Uterus (tissue), 4 donors: Measurements from ENCODE around the gene SSH2. TPM values are rescaled to one million over a fixed set of nuclear protein-coding genes. Genes with fewer than 3 reads are reported as not detected.
A peak's percentile ranks its signal among the peaks of the same experiment; 100 is the strongest.

Source experiments
- DNase-seq, 2 donors: peaks; one replicate each; pipeline ENCODE4 v3.0.0-alpha.2; 2019 to 2020
- H3K27ac ChIP-seq, 2 donors: fragments of 200-600 bp; sonication (generic); 1 replicate in 1 of 2; 2 replicates in 1 of 2; pipeline ENCODE4 v1.5.1; 2016 to 2018
- H3K27me3 ChIP-seq, 2 donors: fragments of 200-600 bp; sonication (generic); one replicate each; pipeline ENCODE4 v1.5.1; 2018 to 2019; ENCODE audit warnings: control low read depth in 1 of 2
- H3K36me3 ChIP-seq, 2 donors: fragments of 200-600 bp; sonication (generic); one replicate each; pipeline ENCODE4 v1.5.1; 2019; ENCODE audit warnings: control low read depth in 1 of 2
- H3K4me1 ChIP-seq, 2 donors: fragments of 200-600 bp; sonication (generic); one replicate each; pipeline ENCODE4 v1.5.1; 2018 to 2019; ENCODE audit warnings: control low read depth in 1 of 2
- H3K4me3 ChIP-seq, 2 donors: fragments of 200-600 bp; sonication (generic); 1 replicate in 1 of 2; 2 replicates in 1 of 2; pipeline ENCODE4 v1.5.1; 2018 to 2019; ENCODE audit warnings: mild to moderate bottlenecking in 1 of 2
- H3K9me3 ChIP-seq, 2 donors: fragments of 200-600 bp; sonication (generic); one replicate each; pipeline ENCODE4 v1.5.1; 2019; ENCODE audit warnings: control low read depth in 1 of 2
- CTCF ChIP-seq, 4 experiments: fragments of 200-600 bp in 2 of 4; fragments of 450-650 bp in 2 of 4; sonication (generic) in 2 of 4; IDR thresholded peaks; one replicate each; pipeline ENCODE4 v1.5.1; 2016 to 2019; ENCODE audit warnings: antibody characterized with exemption in 4 of 4, mild to moderate bottlenecking in 2 of 4, moderate library complexity in 1 of 4
- POLR2A ChIP-seq, 2 donors: fragments of 450-650 bp; IDR thresholded peaks; one replicate each; pipeline ENCODE4 v1.6.1; 2016; ENCODE audit warnings: antibody characterized with exemption in 2 of 2, mild to moderate bottlenecking in 1 of 2, moderate library complexity in 1 of 2
- intact Hi-C: fragments of 100-400 bp; cut with DNase I; formaldehyde crosslinking; loops from one replicate; pipeline ENCODE4 v1.15.1; 2023; ENCODE audit warnings: low total_unique reads
- total RNA-seq, 4 donors: library from RNA; depleted of rRNA in 3 of 4; stranded (reverse); fragments of >200 nt in 3 of 4; gene quantifications; one replicate each; pipeline versions ENCODE4 v1.1.0 to v1.2.4, GENCODE V29; 2014 to 2023
- donor health status: DM: yes; HTN: yes; CAD: no.

SSH2 gene
- total RNA-seq, 4 donors from 2014 or later, result 6.9 to 36.9 (median 11.5) TPM

GRCh38 chr17:29650396-29650795, 279.6 kb downstream of the SSH2 start:
- no peak for DNase-seq
- TF ChIP-seq CTCF (IDR thresholded peaks at IDR 0.05), result no peak
- no peak for TF ChIP-seq POLR2A (IDR thresholded peaks at IDR 0.05)
- Histone ChIP-seq H3K36me3 (no peaks in the 10 kb centered on the region), H3K4me3 (no peak overlapping the region), H3K9me3 (no peaks in the 10 kb centered on the region), H3K27me3 (no peaks in the 10 kb centered on the region), H3K4me1 (peaks cover 0 to 9% of the 10 kb centered on the region in 2 donors), H3K27ac (peak overlapping the region in 1 of 2 donors; percentile 24)
- intact Hi-C loops, result no loop called here

GRCh38 chr17:29649359-29649758, 280.7 kb downstream of the SSH2 start:
- Histone ChIP-seq H3K9me3 (no peaks in the 10 kb centered on the region), H3K27me3 (no peaks in the 10 kb centered on the region), H3K4me1 (peaks cover 0 to 9% of the 10 kb centered on the region in 2 donors), H3K27ac (peak overlapping the region in 1 of 2 donors; percentile 12), H3K36me3 (no peaks in the 10 kb centered on the region), H3K4me3 (no peak overlapping the region)
- DNase-seq, result no peak
- intact Hi-C loops, result no loop called here
- no peak for TF ChIP-seq CTCF (IDR thresholded peaks at IDR 0.05)
- TF ChIP-seq POLR2A (IDR thresholded peaks at IDR 0.05), result no peak

GRCh38 chr17:29648005-29648404, 282.0 kb downstream of the SSH2 start:
- intact Hi-C loops, result no loop called here
- H3K36me3 ChIP-seq, result no peaks in the 10 kb centered on the region
- no peak for TF ChIP-seq CTCF (IDR thresholded peaks at IDR 0.05)
- TF ChIP-seq POLR2A (IDR thresholded peaks at IDR 0.05), result no peak

GRCh38 chr17:29645515-29646051, 284.4 kb downstream of the SSH2 start:
- Histone ChIP-seq H3K27ac (peak overlapping the region; percentile 74 to 82), H3K9me3 (no peaks in the 10 kb centered on the region), H3K4me1 (peaks cover 0 to 18% of the 10 kb centered on the region in 2 donors), H3K36me3 (no peaks in the 10 kb centered on the region), H3K27me3 (no peaks in the 10 kb centered on the region), H3K4me3 (no peak overlapping the region)
- intact Hi-C loops, result no loop called here
- DNase-seq, result peak; percentile 83 to 86
- no peak for TF ChIP-seq POLR2A (IDR thresholded peaks at IDR 0.05)
- TF ChIP-seq CTCF (IDR thresholded peaks at IDR 0.05), result peak in 1 of 4 experiments; percentile 1

More at GRCh38 chr17:29648005-29648404, 282.0 kb downstream of the SSH2 start:
- Histone ChIP-seq H3K27me3 (no peaks in the 10 kb centered on the region), H3K4me1 (peaks cover 0 to 15% of the 10 kb centered on the region in 2 donors), H3K9me3 (no peaks in the 10 kb centered on the region), H3K4me3 (no peak overlapping the region), H3K27ac (peak overlapping the region in 1 of 2 donors; percentile 11)
- no peak for DNase-seq

- Histone ChIP-seq H3K4me3 (no peak overlapping the region), H3K27ac (peak overlapping the region; percentile 74 to 82), H3K9me3 (no peaks in the 10 kb centered on the region), H3K27me3 (no peaks in the 10 kb centered on the region), H3K36me3 (no peaks in the 10 kb centered on the region), H3K4me1 (peaks cover 6 to 18% of the 10 kb centered on the region in 2 donors)
- intact Hi-C loops, result no loop called here
- TF ChIP-seq CTCF (IDR thresholded peaks at IDR 0.05) (no peak), POLR2A (IDR thresholded peaks at IDR 0.05) (no peak)
- no peak for DNase-seq
Observed at GRCh38 chr17:29643817-29644160, 286.2 kb downstream of the SSH2 start.
